Astrocyte of the spinal cord (primary cell): ENCODE data around the gene OR8D2.

Experiments used
- DNase-seq: peaks from one replicate; pipeline ENCODE4 v3.0.0; 2011; ENCODE audit warnings: low read depth, low spot score
- H3K4me3 ChIP-seq: 2 replicates; pipeline ENCODE4 v1.5.1; 2011; ENCODE audit warnings: low read depth, mild to moderate bottlenecking, low read length, moderate library complexity
- CTCF ChIP-seq: IDR thresholded peaks from 2 replicates; pipeline ENCODE4 v1.5.1; 2012; ENCODE audit warnings: low read depth, mild to moderate bottlenecking, low read length, inconsistent platforms
- in situ Hi-C: cut with HindIII; loops from 2 replicates; pipeline ENCODE4 v1.10.0; 2017; ENCODE audit warnings: low sequenced_read_pairs

Gene OR8D2

GRCh38 chr11:124311670-124312069 lies 8.3 kb downstream of the OR8D2 start:
- H3K4me3 ChIP-seq, result no peak overlapping the region
- no peak for DNase-seq
- TF ChIP-seq CTCF, result no peak
- in situ Hi-C loops, result no loop called here

DNA sequence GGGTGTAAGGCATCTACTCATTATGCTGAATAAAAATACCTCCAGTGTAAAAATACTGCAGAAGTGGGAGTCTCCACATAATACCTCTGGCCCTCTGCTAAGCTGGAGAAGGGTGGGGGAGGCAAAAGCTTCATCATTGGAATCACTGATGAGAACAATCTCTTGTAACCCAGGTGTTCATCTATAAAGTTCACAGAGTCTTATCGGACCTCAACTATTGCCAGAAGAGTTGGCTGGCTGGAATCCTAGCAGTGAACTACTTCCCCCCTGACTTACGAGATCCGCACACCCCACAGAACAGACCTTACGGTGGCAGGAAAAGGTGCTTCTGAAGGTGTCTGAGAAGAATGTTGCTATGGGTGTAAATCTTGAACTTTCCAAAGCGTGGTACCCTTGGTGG lies 8.7 kb downstream of the OR8D2 start:
- in situ Hi-C loops, result no loop called here
- H3K4me3 ChIP-seq, result no peak overlapping the region
- DNase-seq, result no peak
- TF ChIP-seq CTCF, result no peak

DNA sequence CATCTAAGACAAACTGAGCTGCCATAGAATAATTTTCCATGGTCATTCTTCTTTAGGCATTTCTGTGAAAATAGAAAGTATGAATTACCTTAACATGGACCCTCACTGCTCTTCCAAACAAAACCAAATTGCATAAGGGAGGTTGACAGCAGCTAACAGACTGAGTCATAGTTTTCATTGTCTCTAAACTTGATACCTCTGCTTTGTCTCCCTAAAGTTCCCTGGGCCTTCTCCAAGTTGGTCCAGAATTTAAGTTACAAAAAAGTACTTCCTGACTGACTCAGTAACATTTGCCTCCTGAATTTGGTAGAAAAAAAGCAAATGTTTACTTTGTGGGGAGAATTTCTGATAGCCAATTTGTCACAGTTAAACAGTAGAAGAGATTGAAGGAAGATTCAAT lies 9.3 kb downstream of the OR8D2 start:
- in situ Hi-C loops, result no loop called here
- DNase-seq, result peak; percentile 48
- no peak overlapping the region for H3K4me3 ChIP-seq
- no peak for TF ChIP-seq CTCF

DNA sequence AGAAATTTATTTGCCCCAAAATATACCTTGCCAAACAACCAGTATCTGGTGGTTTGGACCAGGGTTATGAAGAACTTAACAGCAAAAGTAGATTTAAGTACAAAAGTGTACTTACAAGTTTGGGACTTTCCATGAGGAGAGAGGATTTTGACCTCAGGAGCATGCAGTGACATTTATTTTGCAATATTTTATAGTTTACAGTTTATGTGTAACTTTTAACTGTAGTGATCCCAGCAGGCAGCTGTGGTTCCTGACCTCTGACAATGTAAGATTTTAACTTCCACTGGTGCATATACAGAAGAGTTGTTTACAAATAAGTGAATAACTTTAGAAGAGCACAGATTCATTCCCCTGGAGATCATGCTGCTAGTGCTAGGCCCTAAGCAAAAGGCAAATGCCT lies 12.9 kb downstream of the OR8D2 start:
- H3K4me3 ChIP-seq, result no peak overlapping the region
- no peak for DNase-seq
- no peak for TF ChIP-seq CTCF
- in situ Hi-C loops, result no loop called here

DNA sequence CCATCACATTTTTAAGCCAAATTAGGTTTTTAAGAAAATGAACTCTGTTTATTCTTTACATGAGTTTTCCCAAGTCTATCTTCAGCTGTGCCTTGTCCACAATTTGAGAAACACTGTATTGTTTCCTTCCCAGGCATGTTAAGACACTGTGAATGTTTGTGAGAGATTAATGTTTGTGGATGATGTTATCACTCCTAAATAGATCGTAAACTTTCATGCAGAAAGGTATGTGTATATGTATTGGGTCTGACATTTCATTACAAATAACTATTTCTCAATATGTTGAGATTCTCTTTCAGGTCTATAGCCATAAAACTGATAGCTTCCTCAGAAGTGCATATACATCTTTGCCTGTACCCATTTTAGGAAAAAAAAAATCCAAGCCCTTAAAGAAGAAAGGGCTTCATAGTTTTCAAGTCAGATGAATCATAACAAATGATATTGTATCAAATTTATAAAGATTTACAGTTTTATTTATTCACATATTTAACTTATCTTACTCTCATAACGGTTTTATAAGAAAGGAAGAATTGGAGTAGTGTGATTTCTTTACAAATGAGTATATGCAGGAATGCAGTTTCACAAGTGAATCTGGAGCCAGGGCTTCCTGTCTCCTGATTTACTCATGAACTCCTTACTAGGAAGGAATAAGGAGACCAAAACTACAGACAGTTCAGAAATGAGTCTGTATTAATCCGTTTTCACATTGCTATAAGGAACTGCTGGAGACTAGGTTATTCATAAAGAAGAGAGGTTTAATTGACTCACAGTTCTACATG lies 17.5 kb downstream of the OR8D2 start:
- in situ Hi-C loops, result no loop called here
- DNase-seq, result no peak

GRCh38 chr11:124301548-124301947 lies 18.4 kb downstream of the OR8D2 start:
- no peak for TF ChIP-seq CTCF
- DNase-seq, result peak; percentile 82
- no peak overlapping the region for H3K4me3 ChIP-seq
- in situ Hi-C loops, result no loop called here

More for the DNA sequence above, 17.5 kb downstream of the OR8D2 start:
- no peak overlapping the region for H3K4me3 ChIP-seq
- TF ChIP-seq CTCF, result no peak
